B cell (primary cell): ENCODE measurements around the gene UNC5B. TPM values are rescaled to one million over a fixed set of nuclear protein-coding genes. Genes with fewer than 3 reads are reported as not detected.

ENCODE experiments used
- ATAC-seq: fragments of 200-7000 bp; cut with Tn5 transposase; one replicate; pipeline ENCODE4 v1.10.0; 2021; ENCODE audit warnings: low read depth, mild to moderate bottlenecking, moderate number of reproducible peaks, moderate library complexity
- CTCF ChIA-PET: fragments of 350-600 bp; sonication (Branson Sonifier 250); formaldehyde crosslinking; loops from one replicate; lab custom pipeline; 2021; ENCODE audit warnings: antibody characterized with exemption, inconsistent platforms; lab: Charles Lee
- POLR2A ChIA-PET: fragments of 350-600 bp; sonication (Branson Sonifier 250); formaldehyde crosslinking; loops from one replicate; lab custom pipeline; 2021; ENCODE audit warnings: antibody characterized with exemption; lab: Charles Lee
- DNase-seq: peaks from one replicate; pipeline ENCODE4 v3.0.0; 2013
- H2AFZ ChIP-seq: 2 replicates; pipeline ENCODE4 v1.6.1; 2012; ENCODE audit warnings: mild to moderate bottlenecking, low read depth, low read length; ENCODE audit not compliant: insufficient read depth, poor library complexity, severe bottlenecking
- H3K27ac ChIP-seq, 2 donors: 1 replicate in 1 of 2; 2 replicates in 1 of 2; pipeline ENCODE4 v1.5.1; 2012 to 2013; ENCODE audit warnings: low read length in 2 of 2, mild to moderate bottlenecking in 2 of 2, moderate library complexity in 1 of 2
- H3K27me3 ChIP-seq, 4 experiments: fragments of 200-600 bp in 1 of 4; sonication (generic) in 1 of 4; replicated peaks in 1 of 4; 1 replicate in 2 of 4; 2 replicates in 2 of 4; pipeline versions ENCODE4 v1.6.1 to v1.7.0; 2013 to 2016; ENCODE audit warnings: low read length in 3 of 4, mild to moderate bottlenecking in 2 of 4, mixed read lengths in 1 of 4, moderate library complexity in 1 of 4; ENCODE audit not compliant: insufficient read depth in 4 of 4, control insufficient read depth in 3 of 4; ENCODE audit errors: control extremely low read depth in 1 of 4
- H3K36me3 ChIP-seq, 2 experiments: replicated peaks in 1 of 2; 1 replicate in 1 of 2; 2 replicates in 1 of 2; pipeline versions ENCODE4 v1.6.1 to v1.7.1; 2013; ENCODE audit warnings: low read length in 1 of 2; ENCODE audit not compliant: insufficient read depth in 2 of 2, control insufficient read depth in 1 of 2; ENCODE audit errors: control extremely low read depth in 1 of 2, extremely low read depth in 1 of 2
- H3K4me1 ChIP-seq, 2 donors: fragments of 200-600 bp in 1 of 2; sonication (generic) in 1 of 2; 1 replicate in 1 of 2; 2 replicates in 1 of 2; pipeline versions ENCODE4 v1.5.1 to v1.6.1; 2013 to 2017; ENCODE audit warnings: low read length in 2 of 2; ENCODE audit not compliant: control insufficient read depth in 2 of 2, insufficient read depth in 2 of 2
- H3K4me2 ChIP-seq: replicated peaks from 2 replicates; pipeline ENCODE3; 2012; ENCODE audit warnings: mild to moderate bottlenecking, low read depth, low read length; ENCODE audit not compliant: poor library complexity, severe bottlenecking
- H3K4me3 ChIP-seq, 5 experiments: fragments of 200-600 bp in 1 of 5; sonication (generic) in 1 of 5; 1 replicate in 3 of 5; 2 replicates in 2 of 5; pipeline versions ENCODE4 v1.5.1 to v1.7.0; 2011 to 2016; ENCODE audit warnings: low read length in 4 of 5, mild to moderate bottlenecking in 4 of 5, low read depth in 2 of 5, control low read depth in 1 of 5, moderate library complexity in 1 of 5; ENCODE audit not compliant: insufficient read depth in 1 of 5; ENCODE audit errors: control extremely low read depth in 1 of 5, extremely low read depth in 1 of 5
- H3K79me2 ChIP-seq: fragments of 200-600 bp; sonication (generic); one replicate; pipeline ENCODE4 v1.6.0; 2016; ENCODE audit warnings: low read length; ENCODE audit not compliant: control insufficient read depth, insufficient read depth
- H3K9ac ChIP-seq: fragments of 200-600 bp; sonication (generic); 2 replicates; pipeline ENCODE4 v1.6.1; 2017; ENCODE audit warnings: mild to moderate bottlenecking, low read length, moderate library complexity
- H3K9me3 ChIP-seq, 3 donors: one replicate each; pipeline versions ENCODE4 v1.6.1 to v1.7.1; 2013; ENCODE audit warnings: low read length in 2 of 3; ENCODE audit not compliant: control insufficient read depth in 2 of 3, insufficient read depth in 1 of 3; ENCODE audit errors: control extremely low read depth in 1 of 3
- H4K20me1 ChIP-seq: 2 replicates; pipeline ENCODE4 v1.6.0; 2012; ENCODE audit warnings: mild to moderate bottlenecking, low read length; ENCODE audit not compliant: insufficient read depth, control insufficient read depth, poor library complexity, severe bottlenecking
- H3K27ac Mint-ChIP-seq: one replicate; pipeline ENCODE4 v1.8.0; 2021; ENCODE audit warnings: mixed read lengths
- H3K27me3 Mint-ChIP-seq: one replicate; pipeline ENCODE4 v1.8.0; 2021; ENCODE audit warnings: mixed read lengths
- H3K4me1 Mint-ChIP-seq: one replicate; pipeline ENCODE4 v1.8.0; 2021; ENCODE audit warnings: mixed read lengths
- H3K4me3 Mint-ChIP-seq: one replicate; pipeline ENCODE4 v1.8.0; 2021; ENCODE audit warnings: mixed read lengths
- H3K9me3 Mint-ChIP-seq: one replicate; pipeline ENCODE4 v1.8.0; 2022; ENCODE audit warnings: mixed read lengths; ENCODE audit not compliant: insufficient read depth
- CTCF ChIP-seq: fragments of 200-600 bp; IDR thresholded peaks from one replicate; pipeline ENCODE4 v1.8.0; 2022; ENCODE audit warnings: antibody characterized with exemption, mild to moderate bottlenecking
- EZH2 ChIP-seq: IDR thresholded peaks from 2 replicates; pipeline ENCODE4 v1.6.1; 2012; ENCODE audit warnings: borderline replicate concordance, low read depth, mild to moderate bottlenecking, moderate library complexity, low read length; ENCODE audit not compliant: insufficient read depth, poor library complexity, severe bottlenecking
- WGBS: methylation state at CpG from one replicate; pipeline ENCODE4 v1.1.5; 2013; ENCODE audit warnings: missing lambda C conversion rate; ENCODE audit not compliant: insufficient coverage; 5-methylcytosine and 5-hydroxymethylcytosine counted together
- intact Hi-C: fragments of 100-400 bp; cut with micrococcal nuclease; formaldehyde crosslinking; loops from one replicate; pipeline ENCODE4 v1.10.0; 2022
- polyA plus RNA-seq: library from polyadenylated mRNA; depleted of rRNA; stranded (reverse); fragments of >200 nt; gene quantifications from 2 replicates; pipeline ENCODE4 v1.2.3, GENCODE V29; 2012
- total RNA-seq, 2 donors: library from RNA; stranded (reverse); fragments of 120-200 nt in 1 of 2; gene quantifications; 1 replicate in 1 of 2; 2 replicates in 1 of 2; pipeline versions ENCODE4 v1.2.3 to v1.2.4, GENCODE V29; 2013 to 2022

UNC5B gene
- total and polyA plus RNA-seq, 2 donors (not counting 1 experiment from before 2014, with no cell fraction given) = not detected

GRCh38 chr10:71211053-71211452, 1.3 kb upstream of the UNC5B start:
- no peak overlapping the region for H3K4me3 Mint-ChIP-seq
- intact Hi-C loops = no loop called here
- Histone ChIP-seq H3K9me3 (no peaks in the 10 kb centered on the region), H2AFZ (no peak overlapping the region), H3K4me1 (peaks cover 12 to 18% of the 10 kb centered on the region in 2 donors), H3K27ac (no peak overlapping the region), H3K79me2 (no peaks in the 10 kb centered on the region), H3K4me2 (no peak overlapping the region), H3K36me3 (no peaks in the 10 kb centered on the region), H3K27me3 (peaks cover 0 to 69% (median 31%) of the 10 kb centered on the region in 4 experiments), H4K20me1 (no peaks in the 10 kb centered on the region), H3K9ac (no peak overlapping the region), H3K4me3 (no peak overlapping the region)
- H3K27ac Mint-ChIP-seq = no peak overlapping the region
- no peak for DNase-seq
- 100% methylated on average over 1 of the region's 4 CpGs for WGBS
- no peaks in the 10 kb centered on the region for H3K9me3 Mint-ChIP-seq
- peaks cover 14% of the 10 kb centered on the region for H3K4me1 Mint-ChIP-seq
- no peak for ATAC-seq
- CTCF ChIA-PET = no interaction called here
- peaks cover 68% of the 10 kb centered on the region for H3K27me3 Mint-ChIP-seq
- POLR2A ChIA-PET = no interaction called here
- no peak for TF ChIP-seq CTCF
- no peak for TF ChIP-seq EZH2

- Histone ChIP-seq H3K9ac (peak overlapping the region; percentile 45), H3K9me3 (no peaks in the 10 kb centered on the region), H3K79me2 (no peaks in the 10 kb centered on the region), H3K4me2 (peak overlapping the region; percentile 77), H3K4me1 (peaks cover 12 to 18% of the 10 kb centered on the region in 2 donors), H3K27me3 (peaks cover 0 to 75% (median 33%) of the 10 kb centered on the region in 4 experiments), H4K20me1 (no peaks in the 10 kb centered on the region), H2AFZ (peak overlapping the region; percentile 10), H3K27ac (no peak overlapping the region), H3K4me3 (peak overlapping the region in 1 of 5 experiments; percentile 31), H3K36me3 (no peaks in the 10 kb centered on the region)
- Mint-ChIP-seq H3K9me3 (no peaks in the 10 kb centered on the region), H3K4me3 (peak overlapping the region; percentile 54), H3K27ac (no peak overlapping the region), H3K4me1 (peaks cover 17% of the 10 kb centered on the region), H3K27me3 (peaks cover 63% of the 10 kb centered on the region)
- DNase-seq (no peak), ATAC-seq (no peak)
- TF ChIP-seq EZH2 (no peak), CTCF (no peak)
- ChIA-PET POLR2A (no interaction called here), CTCF (no interaction called here)
- 7% methylated on average over 5 of the region's 7 CpGs for WGBS
- intact Hi-C loops = no loop called here
Observed at GRCh38 chr10:71211775-71212317, 524 bp upstream of the UNC5B start.
